Loucy (cell line): ENCODE results near the gene RAB32.

Experiments used
- EZH2phosphoT487 ChIP-seq: fragments of 200-600 bp; IDR thresholded peaks from 2 replicates; pipeline ENCODE4 v1.6.1; 2018; ENCODE audit warnings: antibody characterized with exemption, mild to moderate bottlenecking, moderate library complexity, borderline replicate concordance
- TF ChIP-seq, protein P1 (sequence below): fragments of 200-600 bp; sonication (generic); conservative IDR thresholded peaks from 2 replicates; pipeline ENCODE4 v1.5.1; 2014; ENCODE audit warnings: mild to moderate bottlenecking, antibody characterized with exemption, low read length

DNA sequence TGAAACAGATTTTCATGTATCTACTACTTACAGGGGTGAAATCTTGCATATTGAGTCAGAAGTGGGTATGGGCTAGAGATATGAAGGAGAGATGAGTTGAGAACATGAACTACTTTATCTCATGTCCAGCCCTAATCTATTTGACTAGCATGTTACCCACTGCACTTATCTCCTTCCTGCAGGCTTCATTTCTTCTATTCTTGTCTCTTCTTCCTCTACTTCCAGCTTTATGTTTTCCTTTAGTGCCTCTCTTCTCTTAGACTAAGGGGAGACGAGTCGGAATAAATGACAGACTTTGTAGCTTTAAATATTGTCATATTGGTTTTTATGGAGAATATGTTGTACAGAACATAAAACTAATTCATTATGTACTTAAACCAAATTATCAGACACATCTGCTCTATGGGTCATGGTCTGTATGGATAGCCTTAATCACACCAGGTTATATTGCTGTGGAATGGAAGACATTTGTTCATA is 5.3 kb downstream of the RAB32 start:
- TF ChIP-seq, protein P1, sequence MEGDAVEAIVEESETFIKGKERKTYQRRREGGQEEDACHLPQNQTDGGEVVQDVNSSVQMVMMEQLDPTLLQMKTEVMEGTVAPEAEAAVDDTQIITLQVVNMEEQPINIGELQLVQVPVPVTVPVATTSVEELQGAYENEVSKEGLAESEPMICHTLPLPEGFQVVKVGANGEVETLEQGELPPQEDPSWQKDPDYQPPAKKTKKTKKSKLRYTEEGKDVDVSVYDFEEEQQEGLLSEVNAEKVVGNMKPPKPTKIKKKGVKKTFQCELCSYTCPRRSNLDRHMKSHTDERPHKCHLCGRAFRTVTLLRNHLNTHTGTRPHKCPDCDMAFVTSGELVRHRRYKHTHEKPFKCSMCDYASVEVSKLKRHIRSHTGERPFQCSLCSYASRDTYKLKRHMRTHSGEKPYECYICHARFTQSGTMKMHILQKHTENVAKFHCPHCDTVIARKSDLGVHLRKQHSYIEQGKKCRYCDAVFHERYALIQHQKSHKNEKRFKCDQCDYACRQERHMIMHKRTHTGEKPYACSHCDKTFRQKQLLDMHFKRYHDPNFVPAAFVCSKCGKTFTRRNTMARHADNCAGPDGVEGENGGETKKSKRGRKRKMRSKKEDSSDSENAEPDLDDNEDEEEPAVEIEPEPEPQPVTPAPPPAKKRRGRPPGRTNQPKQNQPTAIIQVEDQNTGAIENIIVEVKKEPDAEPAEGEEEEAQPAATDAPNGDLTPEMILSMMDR, result no peak
- TF ChIP-seq EZH2phosphoT487, result no peak
